Fibroblast of pulmonary artery (primary cell): ENCODE measurements around the gene TSPAN9.

Source experiments
- DNase-seq: peaks from one replicate; pipeline ENCODE4 v3.0.0-alpha.2; 2010; ENCODE audit warnings: low read depth
- H3K4me3 ChIP-seq: replicated peaks from 2 replicates; pipeline ENCODE4 v1.5.1; 2011; ENCODE audit warnings: low read depth, mild to moderate bottlenecking, control low read depth, low read length, moderate library complexity
- CTCF ChIP-seq: IDR thresholded peaks from 2 replicates; pipeline ENCODE4 v1.5.1; 2011; ENCODE audit warnings: mild to moderate bottlenecking, control low read depth, low read length, inconsistent platforms; ENCODE audit errors: missing control alignments

Gene TSPAN9

GRCh38 chr12:3040026-3040656 lies 37.0 kb upstream of the TSPAN9 start:
- DNase-seq: no peak
- no peak overlapping the region for H3K4me3 ChIP-seq
- TF ChIP-seq CTCF: no peak

GRCh38 chr12:3040663-3041544 lies 36.3 kb upstream of the TSPAN9 start:
- DNase-seq: no peak
- TF ChIP-seq CTCF: no peak
- H3K4me3 ChIP-seq: no peak overlapping the region

- no peak overlapping the region for H3K4me3 ChIP-seq
- peak; percentile 76 for TF ChIP-seq CTCF
- peak; percentile 84 for DNase-seq
Observed at GRCh38 chr12:3041558-3042164, 35.5 kb upstream of the TSPAN9 start.

- no peak overlapping the region for H3K4me3 ChIP-seq
- no peak for DNase-seq
- no peak for TF ChIP-seq CTCF
Observed at GRCh38 chr12:3042394-3042793, 34.8 kb upstream of the TSPAN9 start.

GRCh38 chr12:3042826-3043225 lies 34.4 kb upstream of the TSPAN9 start:
- DNase-seq: no peak
- TF ChIP-seq CTCF: no peak
- no peak overlapping the region for H3K4me3 ChIP-seq

GRCh38 chr12:3043406-3043805 lies 33.8 kb upstream of the TSPAN9 start:
- DNase-seq: no peak
- H3K4me3 ChIP-seq: no peak overlapping the region
- no peak for TF ChIP-seq CTCF
